DMS53 (cell line): ENCODE data around the gene ATXN2.
"Not testable (repeated sequence)": the region's sequence is repeated elsewhere in the genome, so short reads cannot be mapped to it uniquely, and the experiment has no call there.

Experiments
- DNase-seq: peaks from one replicate; lab custom pipeline; 2025; lab: John Stamatoyannopoulos, UW

ATXN2 gene

GRCh38 chr12:111417290-111417689 is 181.8 kb downstream of the ATXN2 start:
- no peak for DNase-seq

GRCh38 chr12:111414711-111415252 is 184.3 kb downstream of the ATXN2 start:
- DNase-seq: no peak

- DNase-seq: peak; percentile 48
Measured at GRCh38 chr12:111413442-111414086, 185.6 kb downstream of the ATXN2 start.

- peak; percentile 26 for DNase-seq
Measured at GRCh38 chr12:111412830-111413441, 186.2 kb downstream of the ATXN2 start.

- DNase-seq: no peak
Measured at GRCh38 chr12:111412007-111412829, 186.9 kb downstream of the ATXN2 start.

- DNase-seq: no peak
Measured at GRCh38 chr12:111411185-111411764, 187.8 kb downstream of the ATXN2 start.

- no peak for DNase-seq
Measured at GRCh38 chr12:111410431-111411184, 188.5 kb downstream of the ATXN2 start.

- no peak for DNase-seq
Measured at GRCh38 chr12:111409780-111410430, 189.2 kb downstream of the ATXN2 start.

GRCh38 chr12:111409403-111409779 is 189.7 kb downstream of the ATXN2 start:
- DNase-seq: no peak

- no peak for DNase-seq
Measured at GRCh38 chr12:111408686-111409402, 190.3 kb downstream of the ATXN2 start.

GRCh38 chr12:111408116-111408440 is 191.0 kb downstream of the ATXN2 start:
- no peak for DNase-seq

- no peak for DNase-seq
Measured at GRCh38 chr12:111407377-111408115, 191.6 kb downstream of the ATXN2 start.

- peak; percentile 23 for DNase-seq
Measured at GRCh38 chr12:111406474-111407376, 192.4 kb downstream of the ATXN2 start.

- DNase-seq: peak; percentile 88
Measured at GRCh38 chr12:111405859-111406473, 193.1 kb downstream of the ATXN2 start, which contains the start of gene SH2B3. Gene SH2B3 (plus strand): TSS chr12:111405923. CDS start chr12:111418146, 12,223 bp downstream.

- peak; percentile 92 for DNase-seq
Measured at GRCh38 chr12:111405149-111405858, 193.8 kb downstream of the ATXN2 start.

- DNase-seq: peak; percentile 36
Measured at GRCh38 chr12:111404362-111405148, 194.6 kb downstream of the ATXN2 start.

GRCh38 chr12:111402490-111402824 is 196.7 kb downstream of the ATXN2 start:
- not testable (repeated sequence) for DNase-seq
